Heart right ventricle (tissue), 16 donors: ENCODE measurements around the gene RALA. TPM values are rescaled to one million over a fixed set of nuclear protein-coding genes. Genes with fewer than 3 reads are reported as not detected.

ENCODE experiments used
- ATAC-seq, 8 donors: fragments of 200-7000 bp; cut with Tn5 transposase; one replicate each; pipeline ENCODE4 v1.9.1; 2020; ENCODE audit warnings: mild to moderate bottlenecking in 8 of 8, moderate library complexity in 8 of 8, moderate number of reproducible peaks in 1 of 8
- DNase-seq, 2 donors: peaks; one replicate each; pipeline ENCODE4 v3.0.0-alpha.2; 2020
- H3K27ac ChIP-seq, 10 donors: fragments of 200-600 bp; sonication (generic) in 2 of 10; one replicate each; pipeline versions ENCODE4 v1.5.0 to v1.8.0; 2020 to 2022; ENCODE audit warnings: mild to moderate bottlenecking in 3 of 10
- H3K27me3 ChIP-seq, 7 donors: fragments of 200-600 bp; one replicate each; pipeline ENCODE4 v1.8.0; 2021 to 2022; ENCODE audit warnings: mild to moderate bottlenecking in 2 of 7
- H3K36me3 ChIP-seq, 9 donors: fragments of 200-600 bp; sonication (generic) in 1 of 9; one replicate each; pipeline versions ENCODE4 v1.5.0 to v1.8.0; 2020 to 2022; ENCODE audit warnings: mild to moderate bottlenecking in 2 of 9
- H3K4me1 ChIP-seq, 9 donors: fragments of 200-600 bp; sonication (generic) in 1 of 9; one replicate each; pipeline versions ENCODE4 v1.5.0 to v1.8.0; 2020 to 2022; ENCODE audit warnings: mild to moderate bottlenecking in 4 of 9
- H3K4me3 ChIP-seq, 10 donors: fragments of 200-600 bp; sonication (generic) in 2 of 10; one replicate each; pipeline versions ENCODE4 v1.5.0 to v1.8.0; 2020 to 2022; ENCODE audit warnings: mild to moderate bottlenecking in 7 of 10, moderate library complexity in 2 of 10
- H3K9me3 ChIP-seq, 11 donors: fragments of 200-600 bp in 10 of 11; sonication (generic) in 2 of 11; one replicate each; pipeline versions ENCODE4 v1.5.0 to v1.8.0; 2013 to 2022; ENCODE audit warnings: mild to moderate bottlenecking in 2 of 11, control low read depth in 1 of 11, moderate library complexity in 1 of 11
- WGBS, 2 donors: extraction: QIAGEN DNeasy Blood & Tissue Kit; methylation state at CpG; one replicate each; pipeline ENCODE4 v1.1.7; 2013; ENCODE audit warnings: inconsistent platforms in 1 of 2; 5-methylcytosine and 5-hydroxymethylcytosine counted together
- intact Hi-C, 10 donors: fragments of 100-400 bp; cut with DNase I; formaldehyde crosslinking; loops; one replicate each; pipeline versions ENCODE4 v1.11.1 to v1.14.2; 2022
- polyA plus RNA-seq, 2 donors: library from polyadenylated mRNA; stranded (reverse); fragments of 200-250 nt; gene quantifications; one replicate each; pipeline ENCODE4 v1.2.3, GENCODE V29; 2013
- total RNA-seq, 10 donors: library from RNA; stranded (reverse); fragmentation: NEBNext Ultra II Directional in 3 of 10; extraction: Animal tissue kit (Norgen Biotek cat#: 25700) in 3 of 10; gene quantifications; one replicate each; pipeline versions ENCODE4 v1.2.1 to v1.2.4, GENCODE V29; 2021 to 2023
- TF ChIP-seq, protein P1 (sequence below), 9 donors: fragments of 200-600 bp; sonication (generic) in 2 of 9; IDR thresholded peaks; one replicate each; pipeline versions ENCODE4 v1.5.0 to v1.8.0; 2021 to 2022; ENCODE audit warnings: antibody characterized with exemption in 9 of 9, mild to moderate bottlenecking in 5 of 9, moderate library complexity in 1 of 9
- donor health status: Arrhythmogenic right ventricular cardiomyopathy.
- donor health status: ischemic (EF 13 %, LVEDD 7.1; RV severe dilation, severe dysfunction).
- donor health status: healthy with polysubstance abuse.
- donor health status: DM: no; HTN: yes; CAD: no.
- donor health status: DM: no; HTN: no; CAD: no.
- donor health status: ischemic (EF 25% LVEDD 6.9; RV normal size, moderate dysfunction).
- donor health status: ischemic (EF 25% LVEDD 5.7; RV mildly dilated, moderate dysfunction).
- donor health status: healthy.
- donor health status: DM: yes; HTN: yes; CAD: no.
- donor health status: Ischemic cardiomyopathy.
- donor health status: ischemic (EF 35%, LVEDD 5.7; RV mildly dilated, moderate dysfunction).
- donor health status: nonischemic (EF 11% LVEDD 7.7; RV severe dilation, severe dysfunction).
- donor health status: DM: yes; HTN: yes; CAD: no.
- donor health status: PGD.
- donor health status: ischemic (EF 29% LVEDD 5.4; RV normal size, mild dysfunction).
- donor health status: nonischemic (EF 23%, LVEDD 6.1; RV moderate dilation, normal function).

RALA gene
- total and polyA plus RNA-seq, 12 donors: 15.2 to 32.7 (median 21.6) TPM

DNA sequence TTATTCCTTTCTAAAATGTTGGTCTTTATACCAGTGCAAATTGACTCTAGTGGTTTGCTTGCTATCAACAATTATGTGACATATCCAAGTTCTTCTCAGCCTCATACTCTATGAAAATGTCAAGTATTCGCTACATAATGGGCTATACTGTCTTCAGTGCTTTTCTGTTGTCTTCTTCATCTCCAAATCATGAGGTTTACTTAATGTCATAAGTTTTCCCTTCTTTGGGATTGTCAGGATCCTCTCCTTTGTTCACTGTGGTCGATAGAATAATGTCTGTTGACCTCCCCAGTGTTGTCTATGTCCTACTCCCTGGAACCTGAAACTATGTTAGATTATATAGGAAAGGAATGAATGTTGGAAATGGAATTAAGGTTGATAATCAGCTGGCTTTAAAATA is 16.4 kb upstream of the RALA start:
- H3K9me3 ChIP-seq: no peaks in the 10 kb centered on the region
- no peak overlapping the region for H3K4me3 ChIP-seq
- no peak overlapping the region for H3K27ac ChIP-seq
- peaks cover 0 to 21% (median 0%) of the 10 kb centered on the region in 7 donors for H3K27me3 ChIP-seq
- ATAC-seq: no peak
- no peak for DNase-seq
- intact Hi-C loops: no loop called here
- 96 to 98% methylated on average over 2 of the region's 2 CpGs for WGBS, 2 donors
- H3K4me1 ChIP-seq: peaks cover 0 to 45% (median 20%) of the 10 kb centered on the region in 9 donors
- no peaks in the 10 kb centered on the region for H3K36me3 ChIP-seq
- TF ChIP-seq, protein P1, sequence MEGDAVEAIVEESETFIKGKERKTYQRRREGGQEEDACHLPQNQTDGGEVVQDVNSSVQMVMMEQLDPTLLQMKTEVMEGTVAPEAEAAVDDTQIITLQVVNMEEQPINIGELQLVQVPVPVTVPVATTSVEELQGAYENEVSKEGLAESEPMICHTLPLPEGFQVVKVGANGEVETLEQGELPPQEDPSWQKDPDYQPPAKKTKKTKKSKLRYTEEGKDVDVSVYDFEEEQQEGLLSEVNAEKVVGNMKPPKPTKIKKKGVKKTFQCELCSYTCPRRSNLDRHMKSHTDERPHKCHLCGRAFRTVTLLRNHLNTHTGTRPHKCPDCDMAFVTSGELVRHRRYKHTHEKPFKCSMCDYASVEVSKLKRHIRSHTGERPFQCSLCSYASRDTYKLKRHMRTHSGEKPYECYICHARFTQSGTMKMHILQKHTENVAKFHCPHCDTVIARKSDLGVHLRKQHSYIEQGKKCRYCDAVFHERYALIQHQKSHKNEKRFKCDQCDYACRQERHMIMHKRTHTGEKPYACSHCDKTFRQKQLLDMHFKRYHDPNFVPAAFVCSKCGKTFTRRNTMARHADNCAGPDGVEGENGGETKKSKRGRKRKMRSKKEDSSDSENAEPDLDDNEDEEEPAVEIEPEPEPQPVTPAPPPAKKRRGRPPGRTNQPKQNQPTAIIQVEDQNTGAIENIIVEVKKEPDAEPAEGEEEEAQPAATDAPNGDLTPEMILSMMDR (IDR thresholded peaks at IDR 0.05): no peak

DNA sequence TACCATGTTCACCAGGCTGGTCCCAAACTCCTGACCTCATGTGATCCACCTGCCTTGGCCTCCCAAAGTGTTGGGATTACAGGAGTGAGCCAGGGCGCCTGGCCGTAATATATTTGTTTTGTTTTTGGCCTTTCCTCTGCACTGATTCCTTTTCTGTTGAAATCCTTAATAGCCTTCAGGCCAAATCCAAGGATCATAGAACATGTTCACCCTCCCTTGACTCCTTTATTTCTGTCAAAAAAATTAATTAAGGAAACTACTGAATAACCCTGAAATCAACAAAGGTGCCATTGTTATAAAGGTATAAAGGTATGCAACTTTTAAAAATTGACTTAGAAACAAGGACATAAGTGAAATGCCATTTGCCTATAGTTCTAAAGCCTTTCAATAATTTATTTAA is 15.5 kb upstream of the RALA start:
- ATAC-seq (no peak), DNase-seq (no peak)
- Histone ChIP-seq H3K9me3 (no peaks in the 10 kb centered on the region), H3K4me1 (peaks cover 0 to 45% (median 20%) of the 10 kb centered on the region in 9 donors), H3K4me3 (no peak overlapping the region), H3K27me3 (peaks cover 0 to 21% (median 0%) of the 10 kb centered on the region in 7 donors), H3K36me3 (no peaks in the 10 kb centered on the region), H3K27ac (no peak overlapping the region)
- WGBS, 2 donors: 98% methylated on average over 2 of the region's 2 CpGs
- intact Hi-C loops: loop anchor here in 1 of 10 donors (2.0 kb wide), 1 partner anchor 17 kb away; no protein-coding TSS in a partner anchor
- TF ChIP-seq, protein P1 (IDR thresholded peaks at IDR 0.05): no peak

DNA sequence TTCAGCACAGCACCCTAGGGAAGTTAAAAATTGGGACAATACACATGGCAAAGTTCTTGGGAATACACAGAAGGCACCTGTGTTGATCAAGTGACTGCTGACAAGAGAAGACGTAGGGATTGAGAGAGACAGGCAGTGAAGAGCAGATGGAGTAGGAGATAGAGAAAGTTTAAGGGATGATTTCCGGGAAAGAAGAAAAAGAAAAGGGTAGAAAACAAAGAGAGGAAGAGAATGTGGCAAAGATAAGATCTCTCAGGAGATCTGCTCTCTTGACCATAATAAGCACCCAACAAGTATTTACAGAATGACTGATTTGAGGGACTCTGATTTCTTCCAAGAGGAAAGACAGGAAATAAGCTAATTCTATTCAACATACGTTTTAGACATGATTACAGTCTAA is 15.1 kb upstream of the RALA start:
- DNase-seq (no peak), ATAC-seq (no peak)
- Histone ChIP-seq H3K4me1 (peaks cover 0 to 45% (median 20%) of the 10 kb centered on the region in 9 donors), H3K27me3 (peaks cover 0 to 21% (median 0%) of the 10 kb centered on the region in 7 donors), H3K36me3 (no peaks in the 10 kb centered on the region), H3K4me3 (no peak overlapping the region), H3K27ac (peak overlapping the region in 2 of 10 donors; percentile 60 to 86), H3K9me3 (no peaks in the 10 kb centered on the region)
- TF ChIP-seq, protein P1 (IDR thresholded peaks at IDR 0.05): no peak
- intact Hi-C loops: loop anchor here in 1 of 10 donors (2.0 kb wide), 1 partner anchor 17 kb away; no protein-coding TSS in a partner anchor
- 61 to 62% methylated on average over 3 of the region's 3 CpGs for WGBS, 2 donors

DNA sequence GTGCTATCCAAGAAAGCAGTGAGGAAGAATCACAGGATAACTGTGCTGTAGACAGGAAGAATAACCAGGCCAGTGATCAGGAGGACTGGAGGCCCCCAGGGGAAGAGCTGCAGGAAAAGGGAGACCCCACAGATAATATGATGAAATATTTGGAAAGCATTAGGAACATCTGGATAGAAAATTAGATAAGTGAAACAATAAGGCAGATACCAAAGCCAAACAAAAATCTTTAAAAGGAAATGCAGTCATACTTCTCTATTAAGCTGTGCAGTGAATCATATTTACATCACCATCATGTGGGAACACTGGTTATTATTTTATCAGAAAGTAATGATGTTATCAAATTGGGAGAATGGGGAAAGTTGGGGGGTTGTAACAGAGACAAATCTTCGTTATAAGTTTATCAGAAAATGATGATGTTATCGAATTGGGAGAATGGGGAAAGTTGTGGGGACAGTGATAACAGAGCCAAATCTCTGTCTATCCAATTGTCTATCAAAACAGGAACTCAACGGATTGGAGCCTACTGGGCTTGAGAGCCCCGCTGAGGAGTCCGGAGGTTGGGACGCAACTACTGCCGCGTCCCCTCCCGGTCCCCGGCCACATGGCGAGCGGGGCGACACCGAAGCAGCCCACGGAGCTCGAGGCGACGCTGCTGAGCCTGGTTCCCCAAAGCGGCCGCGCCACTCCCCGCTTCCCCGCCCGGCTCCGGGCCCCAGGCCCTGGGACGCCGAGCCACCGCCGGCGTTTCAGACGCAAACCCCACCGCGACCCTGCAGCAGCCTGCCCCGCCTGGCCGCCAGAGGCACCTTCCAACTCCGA is 14.0 kb upstream of the RALA start:
- TF ChIP-seq, protein P1 (IDR thresholded peaks at IDR 0.05): peak in 2 of 9 donors; percentile 17 to 25
- Histone ChIP-seq H3K27me3 (peaks cover 0 to 21% (median 0%) of the 10 kb centered on the region in 7 donors), H3K4me3 (peak overlapping the region in 9 of 10 donors; percentile 25 to 57 (median 47)), H3K4me1 (peaks cover 0 to 45% (median 20%) of the 10 kb centered on the region in 9 donors), H3K9me3 (no peaks in the 10 kb centered on the region), H3K27ac (peak overlapping the region in 8 of 10 donors; percentile 14 to 89 (median 66)), H3K36me3 (no peaks in the 10 kb centered on the region)
- peak; percentile 52 to 83 (median 78) for ATAC-seq
- peak; percentile 6 to 33 for DNase-seq
- 3 to 5% methylated on average over 34 to 36 of the region's 36 CpGs for WGBS, 2 donors
- intact Hi-C loops: loop anchor here in 1 of 10 donors (2.0 kb wide), 1 partner anchor 19 kb away; no protein-coding TSS in a partner anchor
